ENCODE data around the gene SF3A2.

SF3A2 gene

GRCh38 chr19:2244125-2244411 lies 7.4 kb downstream of the SF3A2 start:
- no peak for DNase-seq (ENCODE audit: low read depth)
- H3K4me3 ChIP-seq (ENCODE audit: low read depth, low read length) = no peak overlapping the region
- TF ChIP-seq CTCF (IDR thresholded peaks at IDR 0.05; ENCODE audit: control insufficient read depth, extremely low read depth, insufficient read depth) = no peak

DNA sequence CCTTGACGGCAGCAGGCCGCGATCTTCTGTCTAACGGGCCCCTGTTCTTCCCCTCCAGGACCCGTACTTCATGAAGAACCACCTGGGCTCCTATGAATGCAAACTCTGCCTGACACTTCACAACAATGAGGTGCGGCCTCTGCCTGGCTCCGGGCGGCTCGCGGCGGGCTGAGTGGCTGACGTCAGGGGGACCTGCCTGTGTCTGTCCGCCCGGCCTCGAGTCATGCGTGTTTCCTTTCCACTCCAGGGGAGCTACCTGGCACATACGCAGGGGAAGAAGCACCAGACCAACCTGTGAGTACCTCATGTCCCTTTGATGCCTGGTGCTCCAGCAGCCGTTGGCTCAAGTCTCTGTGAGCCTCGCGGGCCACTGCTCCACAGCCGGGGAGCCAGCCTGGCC lies 7.9 kb downstream of the SF3A2 start:
- H3K4me3 ChIP-seq (ENCODE audit: low read depth, low read length) = no peak overlapping the region
- DNase-seq (ENCODE audit: low read depth) = no peak
- TF ChIP-seq CTCF (IDR thresholded peaks at IDR 0.05; ENCODE audit: control insufficient read depth, extremely low read depth, insufficient read depth) = no peak

DNA sequence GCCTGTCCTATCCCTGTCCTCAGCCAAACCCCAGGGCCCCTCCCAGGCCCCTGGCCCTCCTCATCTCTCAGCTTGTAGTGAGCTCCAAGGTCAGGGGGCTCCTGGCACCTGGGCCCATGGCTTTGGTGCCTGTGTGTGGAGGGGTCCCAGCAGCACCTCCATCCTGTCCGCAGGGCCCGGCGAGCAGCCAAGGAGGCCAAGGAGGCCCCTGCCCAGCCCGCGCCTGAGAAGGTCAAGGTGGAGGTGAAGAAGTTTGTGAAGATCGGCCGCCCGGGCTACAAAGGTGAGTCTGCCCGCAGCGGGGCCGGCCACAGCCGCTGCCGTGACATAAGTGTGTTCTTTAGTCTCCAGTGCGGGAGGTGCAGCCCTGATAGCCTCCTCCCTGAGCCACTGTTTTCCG lies 8.6 kb downstream of the SF3A2 start:
- DNase-seq (ENCODE audit: low read depth) = no peak
- no peak overlapping the region for H3K4me3 ChIP-seq (ENCODE audit: low read depth, low read length)
- no peak for TF ChIP-seq CTCF (IDR thresholded peaks at IDR 0.05; ENCODE audit: control insufficient read depth, extremely low read depth, insufficient read depth)

GRCh38 chr19:2246014-2246620 lies 9.5 kb downstream of the SF3A2 start:
- H3K4me3 ChIP-seq (ENCODE audit: low read depth, low read length) = no peak overlapping the region
- no peak for DNase-seq (ENCODE audit: low read depth)
- no peak for TF ChIP-seq CTCF (IDR thresholded peaks at IDR 0.05; ENCODE audit: control insufficient read depth, extremely low read depth, insufficient read depth)

DNA sequence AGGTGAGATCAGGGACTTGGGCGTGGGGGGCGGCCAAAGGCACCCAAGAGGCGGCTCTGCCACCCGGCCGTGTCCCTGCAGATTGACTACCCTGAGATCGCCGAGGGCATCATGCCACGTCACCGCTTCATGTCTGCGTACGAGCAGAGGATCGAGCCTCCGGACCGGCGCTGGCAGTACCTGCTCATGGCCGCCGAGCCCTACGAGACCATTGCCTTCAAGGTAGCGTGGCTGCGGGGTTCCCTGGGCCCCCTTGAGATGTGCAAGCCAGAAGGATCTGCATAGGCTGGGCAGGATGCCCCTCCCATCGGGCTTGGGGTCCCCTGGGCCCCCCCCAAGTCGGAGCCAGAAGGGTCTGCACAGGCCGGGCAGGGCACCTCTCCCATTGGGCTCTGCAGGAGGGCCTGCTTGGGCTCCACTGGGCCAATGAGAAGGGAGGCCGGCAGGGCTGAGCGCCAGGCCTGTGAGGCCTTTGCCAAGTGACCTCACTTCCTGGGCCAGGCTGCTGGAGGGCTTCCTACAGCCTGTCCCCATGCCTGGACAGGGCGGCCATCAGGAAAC lies 10.3 kb downstream of the SF3A2 start:
- no peak for DNase-seq (ENCODE audit: low read depth)
- no peak for TF ChIP-seq CTCF (IDR thresholded peaks at IDR 0.05; ENCODE audit: control insufficient read depth, extremely low read depth, insufficient read depth)
- no peak overlapping the region for H3K4me3 ChIP-seq (ENCODE audit: low read depth, low read length)

- no peak overlapping the region for H3K4me3 ChIP-seq (ENCODE audit: low read depth, low read length)
- no peak for DNase-seq (ENCODE audit: low read depth)
- no peak for TF ChIP-seq CTCF (IDR thresholded peaks at IDR 0.05; ENCODE audit: control insufficient read depth, extremely low read depth, insufficient read depth)
Measured at GRCh38 chr19:2247433-2248101, 10.9 kb downstream of the SF3A2 start.
